Hindlimb muscle (tissue), 1 donor: ENCODE data around the gene FGF6. TPM values are rescaled to one million over a fixed set of nuclear protein-coding genes. Genes with fewer than 3 reads are reported as not detected.
"Not testable (repeated sequence)": the region's sequence is repeated elsewhere in the genome, so short reads cannot be mapped to it uniquely, and the experiment has no call there.

Source experiments
- DNase-seq: peaks from one replicate; pipeline ENCODE4 v3.0.0-alpha.2; 2013
- polyA plus RNA-seq: library from polyadenylated mRNA; unstranded; fragments of 120-200 nt; gene quantifications from one replicate; pipeline ENCODE4 v1.2.1, GENCODE V29; 2013; ENCODE audit not compliant: insufficient read length

Gene FGF6
- 28.9 TPM for polyA plus RNA-seq

- no peak for DNase-seq
Observed at GRCh38 chr12:4445156-4446101, at the start of gene FGF6. Gene FGF6, minus strand, starts transcription at chr12:4445815. Its CDS starts 245 bp downstream, at chr12:4445570.

- no peak for DNase-seq
Observed at GRCh38 chr12:4490973-4491372, 45.4 kb upstream of the FGF6 start.

- no peak for DNase-seq
Observed at GRCh38 chr12:4489556-4489955, 43.9 kb upstream of the FGF6 start.

- DNase-seq: no peak
Observed at GRCh38 chr12:4486980-4487379, 41.4 kb upstream of the FGF6 start.

GRCh38 chr12:4486049-4486699 is 40.6 kb upstream of the FGF6 start:
- DNase-seq: no peak

- no peak for DNase-seq
Observed at GRCh38 chr12:4483885-4484823, 38.5 kb upstream of the FGF6 start.

GRCh38 chr12:4482936-4483335 is 37.3 kb upstream of the FGF6 start:
- DNase-seq: no peak

GRCh38 chr12:4478933-4479332 is 33.3 kb upstream of the FGF6 start:
- no peak for DNase-seq

- DNase-seq: no peak
Observed at GRCh38 chr12:4477129-4477528, 31.5 kb upstream of the FGF6 start.

GRCh38 chr12:4472046-4472445 is 26.4 kb upstream of the FGF6 start:
- DNase-seq: no peak

GRCh38 chr12:4471256-4471655 is 25.6 kb upstream of the FGF6 start:
- DNase-seq: no peak

- DNase-seq: no peak
Observed at GRCh38 chr12:4468994-4469393, 23.4 kb upstream of the FGF6 start.

GRCh38 chr12:4460761-4461160 is 15.1 kb upstream of the FGF6 start:
- no peak for DNase-seq

- DNase-seq: not testable (repeated sequence)
Observed at GRCh38 chr12:4455849-4456248, 10.2 kb upstream of the FGF6 start.

GRCh38 chr12:4454315-4454860 is 8.8 kb upstream of the FGF6 start:
- DNase-seq: no peak

GRCh38 chr12:4451694-4452093 is 6.1 kb upstream of the FGF6 start:
- DNase-seq: no peak

- DNase-seq: no peak
Observed at GRCh38 chr12:4450551-4451112, 5.0 kb upstream of the FGF6 start.

- DNase-seq: no peak
Observed at GRCh38 chr12:4449851-4450221, 4.2 kb upstream of the FGF6 start.

GRCh38 chr12:4448943-4449850 is 3.6 kb upstream of the FGF6 start:
- no peak for DNase-seq

- DNase-seq: no peak
Observed at GRCh38 chr12:4448371-4448940, 2.8 kb upstream of the FGF6 start.

GRCh38 chr12:4447151-4447550 is 1.5 kb upstream of the FGF6 start:
- DNase-seq: no peak
